Sciatic nerve (tissue), 2 donors: ENCODE data around the gene SLC16A10. TPM values are rescaled to one million over a fixed set of nuclear protein-coding genes. Genes with fewer than 3 reads are reported as not detected.
"Not testable (repeated sequence)": the region's sequence is repeated elsewhere in the genome, so short reads cannot be mapped to it uniquely, and the experiment has no call there.

Source experiments
- ATAC-seq: fragments of 200-7000 bp; cut with Tn5 transposase; one replicate; pipeline ENCODE4 v1.9.1; 2020; ENCODE audit warnings: mild to moderate bottlenecking, moderate library complexity
- DNase-seq: peaks from one replicate; pipeline ENCODE4 v3.0.0-alpha.2; 2020; ENCODE audit warnings: low spot score
- intact Hi-C: fragments of 100-400 bp; cut with DNase I; formaldehyde crosslinking; loops from one replicate; pipeline ENCODE4 v1.14.2; 2022
- total RNA-seq: library from RNA; stranded (reverse); fragmentation: NEBNext Ultra II Directional; extraction: Animal tissue kit (Norgen Biotek cat#: 25700); gene quantifications from one replicate; pipeline ENCODE4 v1.2.1, GENCODE V29; 2021
- donor health status: DM: no; HTN: no; CAD: no.
- donor health status: DM: no; HTN: no; CAD: no.

SLC16A10 gene
- total RNA-seq, 1 donor from 2014 or later: 3.1 TPM

DNA sequence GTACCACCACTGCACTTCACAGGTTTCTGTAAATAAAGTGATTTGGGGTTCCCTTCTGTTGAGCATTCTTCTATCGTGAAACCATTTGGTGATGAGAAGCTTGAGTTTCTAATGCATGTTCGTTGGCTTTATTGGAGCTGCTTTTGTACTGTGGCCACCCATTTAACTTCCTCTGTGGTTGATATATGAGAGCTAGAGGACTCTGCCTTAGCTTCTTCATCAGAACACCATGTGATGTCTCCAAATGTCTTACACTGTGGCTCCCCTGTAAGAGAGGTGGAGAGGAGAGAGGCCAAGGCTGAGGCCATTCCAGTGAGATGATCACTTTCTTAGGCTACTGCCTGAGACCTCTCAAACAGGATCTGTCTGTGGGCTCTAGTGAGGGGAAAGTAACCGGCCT lies 114.5 kb downstream of the SLC16A10 start:
- DNase-seq (no peak), ATAC-seq (no peak)
- intact Hi-C loops: no loop called here

GRCh38 chr6:111203539-111203938 lies 116.2 kb downstream of the SLC16A10 start:
- DNase-seq, intact Hi-C loops, ATAC-seq: not testable (repeated sequence)

DNA sequence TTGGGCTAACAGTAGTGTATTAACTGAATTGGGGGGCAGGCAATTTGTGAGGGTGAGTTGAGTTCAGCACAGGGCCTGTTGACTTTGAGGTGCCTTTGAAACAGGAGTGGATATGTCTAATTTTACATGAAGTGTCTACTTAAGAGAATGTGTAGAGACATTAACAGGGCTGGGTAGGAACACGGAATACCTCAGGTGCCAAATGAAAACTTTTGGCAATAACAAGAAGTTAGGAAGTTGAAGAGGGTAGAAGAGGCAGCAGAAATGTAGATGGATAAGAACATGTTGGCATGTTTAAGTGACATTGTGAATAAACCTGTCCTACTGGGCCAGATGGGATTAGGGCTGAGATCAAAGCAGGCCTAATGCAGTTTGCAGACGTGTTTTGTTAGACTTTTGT lies 117.0 kb downstream of the SLC16A10 start:
- ATAC-seq (no peak), DNase-seq (no peak)
- intact Hi-C loops: no loop called here

GRCh38 chr6:111204881-111205280 lies 117.6 kb downstream of the SLC16A10 start:
- intact Hi-C loops: no loop called here
- no peak for ATAC-seq
- DNase-seq: no peak

DNA sequence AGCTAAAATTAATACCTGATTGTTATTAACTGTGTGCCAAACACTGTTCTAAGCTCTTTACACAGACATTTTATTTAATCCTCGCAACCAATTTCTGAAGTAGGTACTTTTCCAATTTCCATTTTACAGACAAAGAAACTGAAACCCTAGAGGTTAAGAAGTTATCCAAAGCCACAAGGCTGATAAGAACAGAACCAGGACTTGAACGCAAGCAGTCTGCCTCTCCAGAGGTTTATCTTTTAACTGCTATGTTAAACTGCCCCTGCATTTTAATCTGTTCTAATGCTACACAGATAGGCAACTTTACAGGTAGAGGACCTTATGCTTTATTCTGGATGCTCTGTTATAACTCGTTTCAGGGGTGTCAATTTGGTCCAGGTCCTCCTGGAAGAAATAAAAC lies 118.2 kb downstream of the SLC16A10 start:
- intact Hi-C loops: no loop called here
- no peak for ATAC-seq
- no peak for DNase-seq

DNA sequence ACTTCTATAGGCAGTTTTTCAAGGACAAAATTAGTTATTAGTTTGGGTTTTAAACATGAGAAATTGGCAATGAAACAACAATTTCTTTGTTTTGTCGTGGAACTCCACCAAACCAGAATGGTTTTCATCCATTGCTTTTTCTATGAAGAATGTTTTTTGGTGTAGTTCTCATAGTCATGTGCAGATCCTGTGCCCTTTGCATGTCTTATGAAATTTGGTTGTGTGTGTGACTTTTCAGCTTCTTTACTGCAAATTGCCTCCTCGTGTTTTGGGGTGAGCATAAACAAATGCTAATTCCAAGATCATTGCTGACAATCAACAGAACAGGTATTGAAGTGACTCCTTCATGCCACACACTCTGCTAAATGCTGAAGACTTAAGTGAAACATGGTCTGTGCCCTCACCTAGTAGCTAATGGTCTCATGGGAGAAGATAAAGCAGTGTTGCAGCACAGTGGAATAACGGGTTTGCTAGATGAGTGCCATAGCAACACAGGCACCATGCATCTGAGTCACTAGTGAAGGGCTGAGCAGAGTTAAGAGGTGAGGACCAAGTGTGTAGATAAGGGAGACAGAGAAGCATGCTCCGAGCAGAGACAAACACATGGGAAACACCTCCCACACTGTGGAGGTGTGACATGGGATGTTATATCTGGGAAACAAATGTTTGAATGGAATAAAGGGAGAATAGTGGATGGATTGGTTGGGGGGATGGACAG lies 120.0 kb downstream of the SLC16A10 start:
- DNase-seq (no peak), ATAC-seq (no peak)
- intact Hi-C loops: no loop called here

DNA sequence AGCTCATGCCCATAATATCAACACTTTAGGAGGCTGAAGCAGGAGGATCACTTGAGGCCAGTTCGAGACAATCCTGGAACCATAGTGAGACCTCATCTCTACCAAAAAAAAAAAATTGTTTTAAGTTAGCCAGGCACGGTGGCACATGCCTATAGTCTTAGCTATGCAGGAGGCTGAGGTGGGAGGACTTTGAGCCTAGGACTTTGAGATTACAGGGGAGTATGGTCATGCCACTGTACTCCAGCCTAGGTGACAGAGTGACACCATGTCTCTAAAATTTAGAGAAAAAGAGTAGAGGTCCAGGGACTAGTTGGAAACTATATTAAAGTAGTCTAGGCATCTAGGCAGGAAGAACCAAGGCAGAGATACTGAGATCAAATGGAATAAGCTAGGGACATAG lies 121.6 kb downstream of the SLC16A10 start:
- no peak for DNase-seq
- ATAC-seq: no peak

DNA sequence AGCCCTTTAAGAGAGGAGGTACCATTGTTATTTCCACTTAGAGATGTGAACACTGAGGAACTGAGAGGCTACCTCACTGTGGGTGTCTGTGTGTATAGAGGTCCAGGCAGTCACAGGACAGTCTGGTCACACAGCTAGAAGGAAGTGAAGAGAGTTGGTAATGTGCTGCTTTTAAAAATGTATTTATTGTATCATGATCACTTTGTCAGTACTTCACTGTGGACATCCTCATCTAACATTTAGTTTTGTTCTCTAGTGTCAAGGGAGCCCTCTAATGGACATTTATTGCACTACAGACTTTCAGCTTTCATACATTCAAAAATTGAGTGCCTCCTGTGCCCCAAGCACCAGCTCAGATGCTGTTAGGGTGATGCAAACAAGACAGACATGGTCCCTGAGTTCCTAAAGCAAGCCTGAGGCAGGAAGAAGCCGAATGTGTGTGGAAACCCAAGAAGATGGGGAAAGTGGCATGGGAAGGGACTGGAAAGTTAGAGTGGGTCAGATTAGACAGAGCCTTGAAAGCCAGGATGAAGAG lies 123.0 kb downstream of the SLC16A10 start:
- intact Hi-C loops: no loop called here
- ATAC-seq: peak; percentile 60
- no peak for DNase-seq

More for the DNA sequence above, 121.6 kb downstream of the SLC16A10 start:
- intact Hi-C loops: no loop called here

- no peak for ATAC-seq
- intact Hi-C loops: no loop called here
Observed at GRCh38 chr6:111211411-111212030, 124.2 kb downstream of the SLC16A10 start.

GRCh38 chr6:111212625-111213024 lies 125.3 kb downstream of the SLC16A10 start:
- ATAC-seq (no peak), DNase-seq (no peak)
- intact Hi-C loops: no loop called here

More at GRCh38 chr6:111211411-111212030, 124.2 kb downstream of the SLC16A10 start:
- no peak for DNase-seq

DNA sequence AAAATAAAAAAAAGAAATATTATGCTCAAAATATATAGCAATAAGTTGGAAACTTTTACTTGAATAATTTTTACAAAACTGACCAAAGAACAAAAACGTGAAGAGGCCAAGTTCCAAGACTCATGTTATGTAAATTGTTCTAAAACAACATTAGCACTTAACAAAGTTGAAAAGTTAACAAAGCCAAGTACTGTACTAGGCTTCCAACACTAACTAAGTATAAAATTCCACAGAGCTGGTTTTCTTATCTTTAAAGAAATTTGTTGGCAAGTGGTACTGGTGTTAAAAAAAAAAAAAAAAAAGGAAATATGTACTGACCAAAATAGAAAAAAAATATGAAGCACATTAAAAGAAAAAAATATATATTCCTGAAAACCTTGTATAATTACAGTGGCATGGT lies 127.8 kb downstream of the SLC16A10 start:
- no peak for DNase-seq
- intact Hi-C loops: no loop called here
- ATAC-seq: no peak

DNA sequence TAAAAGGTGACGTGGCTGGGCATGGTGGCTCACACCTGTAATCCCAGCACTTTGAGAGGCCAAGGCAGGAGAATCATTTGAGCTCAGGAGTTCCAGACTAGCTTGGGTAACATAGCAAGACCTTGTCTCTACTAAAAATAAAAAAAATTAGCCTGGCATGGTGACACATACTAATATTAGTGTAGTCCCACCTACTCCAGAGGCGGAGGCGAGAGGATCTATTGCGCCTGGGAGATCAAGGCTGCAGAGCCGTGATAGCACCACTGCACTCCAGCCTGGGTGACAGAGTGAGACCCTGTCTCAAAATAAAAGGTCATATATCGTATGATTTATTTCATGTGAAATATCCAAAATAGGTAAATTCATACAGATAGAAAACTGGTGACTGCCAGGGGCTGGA lies 132.5 kb downstream of the SLC16A10 start:
- intact Hi-C loops: no loop called here
- DNase-seq (no peak), ATAC-seq (no peak)

- ATAC-seq (no peak), DNase-seq (no peak)
- intact Hi-C loops: no loop called here
Observed at GRCh38 chr6:111220383-111221031, 133.2 kb downstream of the SLC16A10 start.

DNA sequence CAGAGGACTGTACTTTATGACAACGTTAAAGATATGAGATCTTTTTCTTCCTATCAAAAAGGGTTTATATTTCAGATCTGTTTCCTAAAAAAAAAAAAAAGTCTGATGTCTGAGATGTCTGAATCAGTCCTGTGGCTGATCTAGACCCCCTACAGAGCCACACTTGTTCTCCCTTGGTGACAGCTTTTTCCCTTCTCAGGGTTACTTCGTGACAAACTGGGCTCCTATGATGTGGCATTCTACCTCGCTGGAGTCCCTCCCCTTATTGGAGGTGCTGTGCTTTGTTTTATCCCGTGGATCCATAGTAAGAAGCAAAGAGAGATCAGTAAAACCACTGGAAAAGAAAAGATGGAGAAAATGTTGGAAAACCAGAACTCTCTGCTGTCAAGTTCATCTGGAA lies 134.5 kb downstream of the SLC16A10 start:
- intact Hi-C loops: no loop called here
- no peak for DNase-seq
- no peak for ATAC-seq

- ATAC-seq (no peak), DNase-seq (no peak)
- intact Hi-C loops: no loop called here
Observed at GRCh38 chr6:111222341-111222740, 135.0 kb downstream of the SLC16A10 start.

GRCh38 chr6:111228094-111228493 lies 140.8 kb downstream of the SLC16A10 start:
- no peak for ATAC-seq
- intact Hi-C loops: no loop called here
- no peak for DNase-seq

DNA sequence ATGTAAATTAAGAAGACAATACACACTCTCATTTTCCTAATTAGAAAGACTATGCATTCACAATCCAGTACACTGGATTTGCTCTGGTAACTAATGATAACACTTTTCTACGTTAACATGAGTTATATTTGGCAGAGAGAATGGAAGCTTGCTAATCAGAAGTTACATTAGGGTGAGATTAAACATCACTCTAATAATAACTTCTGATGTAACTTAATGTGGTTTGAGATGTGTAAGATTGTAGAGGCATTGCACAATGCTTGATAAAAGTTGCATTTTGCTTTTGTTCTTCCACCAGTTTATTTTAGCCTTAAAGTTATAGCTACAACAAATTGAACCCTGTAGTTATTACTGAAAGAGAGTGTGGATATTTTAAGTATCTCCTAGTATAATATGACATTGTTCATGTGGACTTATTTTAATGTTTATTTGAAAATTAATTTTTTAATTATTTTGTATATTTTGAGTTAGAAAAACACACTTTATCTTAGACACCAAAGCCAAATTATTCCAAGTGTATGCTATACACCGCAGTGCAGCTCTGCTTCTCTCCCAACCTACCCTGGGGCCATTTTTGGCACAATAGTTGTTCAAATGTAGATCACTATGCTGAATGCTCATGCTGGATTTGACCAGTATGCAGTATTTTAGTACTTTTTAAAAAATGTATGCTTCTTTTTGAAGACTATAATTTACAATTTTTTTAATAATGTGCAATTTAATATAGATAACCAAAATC lies 143.2 kb downstream of the SLC16A10 start:
- DNase-seq (no peak), ATAC-seq (no peak)
- intact Hi-C loops: no loop called here

DNA sequence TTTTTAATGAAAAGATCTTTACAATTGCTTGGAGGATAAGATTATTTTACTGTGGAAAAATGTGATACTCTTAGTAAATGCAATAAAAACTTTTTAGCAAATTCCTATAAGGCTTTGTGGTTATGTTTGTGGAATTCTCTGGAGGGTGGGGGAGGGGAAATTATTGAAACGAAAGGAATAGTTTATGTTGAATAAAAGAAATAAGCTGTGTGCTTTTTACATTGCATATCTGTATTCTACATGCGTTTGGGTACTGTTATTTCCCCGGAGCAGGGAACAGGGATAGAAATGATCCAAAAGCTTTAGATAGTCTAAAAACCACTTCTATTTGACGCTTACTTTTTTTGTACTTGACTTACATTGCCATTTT lies 143.8 kb downstream of the SLC16A10 start:
- ATAC-seq (no peak), DNase-seq (no peak)
- intact Hi-C loops: no loop called here

- intact Hi-C loops: no loop called here
- ATAC-seq: no peak
- no peak for DNase-seq
Observed at GRCh38 chr6:111237852-111238251, 150.5 kb downstream of the SLC16A10 start.
